AG08395 (cell line): ENCODE data around the gene SMURF2.

Source experiments
- DNase-seq: peaks from one replicate; pipeline ENCODE4 v3.0.0; 2012; ENCODE audit warnings: mixed read lengths, low spot score

The SMURF2 gene

DNA sequence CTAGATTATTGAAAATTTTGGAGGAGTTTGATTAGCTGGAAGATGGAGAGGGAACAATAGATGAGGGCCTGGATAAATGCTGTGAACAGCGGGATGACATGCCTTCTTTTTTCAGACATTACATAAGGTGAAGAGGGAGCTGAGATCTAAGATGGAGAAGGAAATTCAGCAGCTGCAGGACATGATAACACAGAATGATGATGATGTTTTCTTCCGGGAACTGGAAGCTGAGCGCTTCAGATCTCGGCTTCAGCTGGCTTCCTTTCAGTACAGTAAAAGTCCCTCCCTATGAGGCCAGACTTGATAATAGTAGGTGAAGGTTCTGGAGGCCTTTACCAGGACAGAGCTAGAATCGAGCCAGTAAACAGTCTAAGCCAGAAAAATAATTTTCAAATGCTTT, 124.6 kb downstream of the SMURF2 start:
- no peak for DNase-seq

DNA sequence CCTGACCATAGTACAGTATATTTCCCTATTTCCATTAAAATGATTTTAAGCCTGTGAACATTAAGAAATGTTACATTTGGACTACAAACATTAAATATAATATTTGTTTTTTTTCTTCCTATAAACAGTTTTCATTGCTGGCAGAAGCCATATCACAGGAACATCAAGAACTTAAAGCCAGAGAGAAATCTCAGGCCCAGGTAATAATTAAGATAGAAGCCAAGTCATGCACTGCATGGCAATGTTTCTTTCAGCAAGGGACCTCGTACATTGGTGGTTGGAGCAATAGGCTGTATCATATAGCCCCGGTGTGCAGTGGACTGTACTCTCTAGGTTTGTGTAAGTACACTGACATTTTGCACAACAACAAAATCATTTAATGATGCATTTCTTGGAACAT, 125.2 kb downstream of the SMURF2 start:
- no peak for DNase-seq

DNA sequence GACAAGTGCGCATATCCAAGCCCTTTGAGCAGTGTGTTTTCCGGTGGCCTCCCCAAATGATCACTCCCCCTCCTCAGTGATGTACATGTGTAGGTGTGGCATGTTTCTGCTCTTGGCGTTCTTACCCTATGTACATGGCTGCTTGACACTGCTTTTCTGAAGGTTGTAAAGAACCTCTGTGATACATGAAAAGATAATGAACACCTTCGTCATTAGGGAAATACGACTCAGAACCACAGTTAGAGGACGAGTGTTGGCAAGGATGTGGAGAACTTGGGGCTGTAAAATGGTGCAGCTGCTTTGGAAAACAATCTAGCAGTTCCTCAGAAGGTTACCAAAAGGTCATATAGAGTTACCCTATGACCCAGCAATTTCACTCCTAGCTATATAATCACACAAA, 126.8 kb downstream of the SMURF2 start:
- no peak for DNase-seq

DNA sequence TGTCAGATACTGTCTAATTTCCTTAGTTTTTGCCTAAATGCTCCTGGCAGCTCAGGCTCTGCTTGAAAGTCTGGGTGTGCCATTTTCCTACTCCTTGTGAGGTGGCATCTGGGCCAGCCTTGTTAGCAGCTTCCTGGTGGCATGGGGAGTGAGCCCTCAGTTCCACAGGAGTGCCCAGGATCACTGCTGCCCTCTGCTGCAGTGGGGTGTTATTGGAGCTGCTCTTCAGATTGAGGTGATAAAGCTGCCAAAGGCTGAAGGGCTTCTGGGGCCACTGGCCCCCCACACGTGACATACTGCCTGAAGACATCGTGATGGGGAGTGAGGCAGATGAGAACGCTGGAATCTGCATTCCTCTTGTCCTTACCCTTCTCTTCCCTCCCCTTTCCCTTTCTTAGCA, 127.9 kb downstream of the SMURF2 start:
- DNase-seq = peak; percentile 6

- no peak for DNase-seq
Measured at GRCh38 chr17:64533784-64534183, 128.3 kb downstream of the SMURF2 start.

- no peak for DNase-seq
Measured at GRCh38 chr17:64532409-64532808, 129.7 kb downstream of the SMURF2 start.

DNA sequence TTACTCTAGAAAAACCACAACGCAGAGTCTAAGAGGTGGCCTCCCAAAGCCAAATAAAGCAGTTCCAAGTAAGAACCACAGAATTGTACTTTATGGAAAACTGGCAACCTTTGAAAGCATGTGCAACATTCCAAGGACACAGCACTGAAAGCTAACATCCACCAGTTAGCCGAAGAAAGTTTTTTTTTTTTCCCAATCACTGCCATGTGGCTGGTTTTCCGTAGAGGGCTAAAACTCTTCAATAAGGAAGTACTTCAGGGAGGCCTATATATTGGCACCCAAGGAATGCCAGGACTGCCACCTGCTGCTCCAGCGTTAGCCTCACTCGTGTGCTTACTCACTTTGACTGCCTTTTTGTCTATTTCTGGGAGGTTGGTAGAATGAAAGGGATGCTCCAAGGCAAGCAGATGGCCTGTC, 130.1 kb downstream of the SMURF2 start:
- peak; percentile 67 for DNase-seq

DNA sequence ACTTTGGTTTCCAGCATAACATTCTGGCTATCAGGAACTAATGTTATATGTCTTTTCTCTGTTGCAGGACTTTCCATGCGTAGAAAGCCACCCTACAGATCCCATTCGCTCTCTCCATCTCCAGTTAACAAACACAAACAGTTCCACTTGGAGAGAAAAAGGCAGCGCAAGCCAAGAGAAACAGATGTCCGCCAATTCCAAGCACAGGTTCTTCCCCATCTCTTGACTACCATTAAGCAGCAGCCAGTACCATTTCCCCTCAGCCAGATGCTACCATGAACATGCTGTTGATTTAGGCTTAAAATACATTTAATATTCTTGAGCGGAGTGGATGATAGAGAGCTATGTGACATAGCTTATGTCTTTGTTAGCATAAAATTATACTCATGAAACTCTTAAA, 132.9 kb downstream of the SMURF2 start:
- DNase-seq = no peak

GRCh38 chr17:64527914-64528313, 134.2 kb downstream of the SMURF2 start:
- DNase-seq = no peak

GRCh38 chr17:64520359-64520758, 141.7 kb downstream of the SMURF2 start:
- DNase-seq = no peak

DNA sequence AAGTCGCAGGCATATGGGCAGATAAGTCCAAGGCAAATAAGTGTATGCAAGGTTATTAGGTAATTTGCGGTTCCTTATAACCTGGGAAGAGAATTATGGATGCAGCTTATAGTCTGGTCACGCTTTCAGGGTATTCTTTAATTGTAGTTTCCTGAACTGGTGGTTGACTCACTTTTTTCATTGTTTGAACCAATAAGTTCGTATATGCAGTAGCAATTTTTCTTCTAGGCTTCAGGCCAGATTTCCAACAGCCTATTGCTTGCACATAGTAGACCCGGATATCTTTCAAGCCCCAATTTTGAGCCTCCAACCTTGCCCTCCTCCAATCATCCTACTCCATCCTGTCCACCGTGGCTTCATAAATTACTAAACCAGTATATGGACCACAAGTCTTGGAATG, 142.5 kb downstream of the SMURF2 start:
- DNase-seq = no peak

DNA sequence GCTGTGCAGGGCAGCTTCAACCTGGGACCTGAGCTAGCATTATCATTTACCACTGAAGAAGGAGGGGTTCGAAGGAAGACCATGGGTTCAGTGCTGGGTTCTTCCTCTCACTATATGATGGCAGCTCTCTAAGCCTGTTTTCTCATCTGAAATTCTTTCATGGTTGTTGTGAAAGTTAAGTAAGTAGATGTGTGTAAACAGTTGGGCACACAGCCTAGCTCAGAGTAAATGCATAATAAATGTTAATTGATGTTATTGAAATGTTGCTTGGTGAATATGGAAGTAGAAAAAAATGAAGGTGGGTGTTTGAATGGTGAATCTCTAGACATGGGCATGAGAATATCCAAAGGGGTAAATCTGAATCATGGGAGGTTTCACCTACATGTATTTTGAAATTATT, 146.3 kb downstream of the SMURF2 start:
- DNase-seq = no peak

DNA sequence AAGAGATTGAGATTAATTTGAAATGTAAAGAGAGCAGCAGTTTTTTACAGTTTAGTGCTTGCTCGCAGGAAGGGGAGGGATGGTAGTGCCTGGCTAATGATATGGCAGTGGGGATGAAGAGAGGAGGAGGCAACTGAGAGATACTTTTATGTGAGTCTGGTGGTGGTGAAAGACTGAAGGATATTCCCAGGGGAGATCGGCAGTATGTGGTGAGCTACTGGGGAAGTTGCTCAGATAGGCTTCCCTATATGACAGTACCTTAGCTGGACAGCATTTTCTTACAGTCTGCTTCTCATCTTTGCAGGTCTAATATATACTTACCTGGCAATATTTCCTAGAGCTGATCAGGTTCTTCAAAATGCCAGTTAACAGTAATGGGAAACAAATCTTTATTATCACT, 146.7 kb downstream of the SMURF2 start:
- no peak for DNase-seq

DNA sequence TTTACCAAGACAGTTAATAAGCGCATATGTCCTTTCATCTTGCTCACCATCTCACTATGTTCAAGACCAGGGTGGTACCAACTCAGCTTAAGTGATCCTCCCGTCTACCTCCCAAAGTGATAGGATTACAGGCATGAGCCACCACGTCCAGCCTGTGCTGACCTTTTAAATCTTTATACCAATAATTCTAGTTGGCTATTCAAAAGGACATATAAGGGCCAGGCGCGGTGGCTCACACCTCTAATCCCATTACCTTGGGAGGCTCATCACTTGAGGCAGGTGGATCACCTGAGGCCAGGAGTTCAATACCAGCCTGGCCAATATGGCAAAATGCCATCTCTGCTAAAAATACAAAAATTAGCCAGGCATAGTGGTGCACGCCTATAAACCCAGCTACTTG, 152.9 kb downstream of the SMURF2 start:
- DNase-seq = no peak

GRCh38 chr17:64508683-64509082, 153.4 kb downstream of the SMURF2 start:
- no peak for DNase-seq

- DNase-seq = peak; percentile 68
Measured at GRCh38 chr17:64507413-64507782, 154.7 kb downstream of the SMURF2 start.

GRCh38 chr17:64506576-64507412, 155.3 kb downstream of the SMURF2 start, which contains the start of gene CEP95:
Gene CEP95, plus strand, starts transcription at chr17:64506977. Its CDS starts 121 bp downstream, at chr17:64507098.
- DNase-seq = peak; percentile 93

GRCh38 chr17:64506201-64506575, 155.9 kb downstream of the SMURF2 start, which contains the start of gene DDX5:
Gene DDX5, minus strand, starts transcription at chr17:64506289. Its CDS starts 170 bp downstream, at chr17:64506119.
- peak; percentile 96 for DNase-seq

DNA sequence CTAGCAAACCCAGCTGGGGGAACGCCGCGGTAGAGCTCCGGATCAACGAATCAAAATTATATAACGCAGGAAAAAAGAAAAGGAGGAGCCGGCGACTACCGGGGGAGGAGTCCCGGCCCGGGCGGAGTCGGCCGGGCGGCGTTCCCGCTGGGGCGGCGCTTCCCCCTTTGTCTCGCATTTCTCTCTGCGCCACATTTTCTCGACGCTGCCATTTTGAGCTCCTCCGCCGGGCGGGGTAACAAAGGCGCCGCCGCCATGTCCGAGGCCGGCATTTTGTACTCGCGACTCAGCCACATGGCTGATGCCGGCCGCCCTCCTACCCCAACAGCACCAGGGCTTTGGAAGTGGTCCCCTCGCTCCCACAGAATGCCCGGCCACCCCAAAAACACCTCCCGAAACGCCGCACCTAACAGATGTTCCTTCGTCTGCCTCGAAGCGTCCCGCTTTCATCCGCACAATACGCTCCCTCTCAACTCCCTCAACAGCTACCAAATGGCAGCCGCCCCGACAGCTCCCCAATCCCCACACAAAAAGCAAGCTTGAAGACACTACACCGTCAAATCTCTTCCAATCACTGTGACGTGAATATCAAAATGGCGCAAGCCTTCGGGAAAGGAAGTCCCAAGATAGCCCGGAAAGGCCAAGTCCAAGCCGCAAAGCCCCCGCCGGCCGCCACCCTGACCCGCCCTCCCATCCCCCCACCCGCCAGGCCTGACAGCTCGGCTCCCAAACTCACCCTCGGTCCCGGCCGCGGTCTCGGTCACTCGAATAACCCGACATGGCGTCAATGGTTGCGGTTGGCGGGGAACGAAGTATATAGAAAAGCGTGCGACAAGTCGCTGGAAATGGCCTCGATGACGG, 156.5 kb downstream of the SMURF2 start:
- peak; percentile 85 for DNase-seq

DNA sequence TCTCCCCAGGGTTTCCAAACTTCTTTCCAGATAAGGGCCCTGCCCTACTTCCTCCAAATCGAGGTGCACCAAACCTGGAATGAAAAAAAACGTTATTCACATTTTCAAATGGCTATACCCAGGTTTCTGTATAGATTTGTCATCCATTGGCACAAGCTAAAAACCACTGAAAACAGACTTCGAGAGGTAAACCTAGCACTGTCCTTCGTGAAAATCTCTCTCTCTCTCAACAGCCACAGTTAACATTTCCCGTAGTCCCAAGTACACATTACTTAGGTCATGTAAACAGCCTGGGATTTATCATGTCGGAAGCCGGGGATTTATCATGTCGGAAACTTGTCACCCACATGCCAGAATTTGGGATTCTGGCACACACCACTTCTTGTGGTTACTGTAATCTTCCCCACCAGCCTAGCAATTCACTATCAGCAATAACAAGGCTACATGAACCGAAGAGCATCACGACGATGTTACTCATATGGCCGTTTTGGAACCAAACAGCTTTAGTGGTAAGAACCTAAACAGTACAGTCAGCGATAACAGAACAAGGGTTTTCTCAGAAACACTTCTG, 157.3 kb downstream of the SMURF2 start:
- DNase-seq = no peak

GRCh38 chr17:64503821-64504768, 158.0 kb downstream of the SMURF2 start:
- no peak for DNase-seq

DNA sequence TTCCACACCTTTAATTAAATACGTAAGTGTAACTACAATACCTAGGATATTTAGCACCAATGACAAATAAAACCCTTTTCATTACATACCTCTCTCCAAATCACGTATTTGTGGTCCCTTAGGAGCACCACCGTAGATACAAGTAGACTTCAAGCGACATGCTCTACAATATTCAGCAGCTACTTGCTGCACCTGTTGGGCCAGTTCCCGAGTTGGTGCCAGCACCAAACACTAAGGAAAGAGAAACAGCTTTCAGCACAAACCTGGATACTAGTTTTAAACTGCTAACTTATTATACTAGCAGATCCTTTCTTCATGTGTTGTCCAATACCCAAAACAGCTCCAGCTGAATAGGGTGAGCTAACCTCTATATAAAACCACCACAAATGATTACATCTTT, 158.8 kb downstream of the SMURF2 start:
- DNase-seq = no peak
